ENCODE measurements around the gene CTNNBL1.
A peak's percentile ranks its signal among the peaks of the same experiment; 100 is the strongest.
"Not testable (repeated sequence)": the region's sequence is repeated elsewhere in the genome, so short reads cannot be mapped to it uniquely, and the experiment has no call there.

Gene CTNNBL1

DNA sequence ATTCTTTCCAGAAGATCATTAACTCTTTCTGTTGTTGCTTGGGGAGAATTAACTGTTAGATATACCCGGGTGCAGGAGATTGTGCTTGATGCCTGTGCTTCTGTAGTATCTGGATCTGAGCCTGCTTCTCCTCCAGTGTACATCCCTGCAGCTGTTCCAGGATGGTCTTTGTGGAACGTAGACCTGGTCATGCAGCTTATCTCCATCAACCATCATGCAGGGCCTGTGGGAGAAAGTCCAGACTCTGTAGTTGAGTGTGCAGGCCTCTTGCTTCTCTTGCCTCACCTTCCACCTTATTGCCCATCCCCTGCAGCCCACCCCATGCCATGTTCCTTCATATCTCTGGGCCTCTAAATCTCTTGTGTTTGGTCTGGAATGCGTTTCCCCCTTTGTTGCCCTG is 133.8 kb downstream of the CTNNBL1 start:
- DNase-seq: no peak

DNA sequence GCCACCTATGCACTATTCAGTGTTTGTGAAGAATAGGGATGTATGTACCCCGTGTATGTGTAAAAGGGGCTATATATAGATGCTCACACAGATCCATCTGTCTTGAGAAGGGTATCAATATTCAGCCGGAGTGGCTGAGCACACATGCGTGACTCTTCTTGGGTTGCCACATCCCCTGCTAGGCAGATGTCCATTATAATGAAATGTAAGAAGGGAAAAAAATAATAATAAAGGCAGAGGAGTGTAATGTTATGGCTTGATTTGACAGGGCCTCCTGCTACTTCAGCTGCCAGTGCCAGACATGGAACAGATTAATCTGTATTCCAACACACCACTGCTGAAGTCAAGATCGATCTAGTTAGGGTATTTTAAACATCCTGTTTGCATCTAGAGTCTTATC is 134.9 kb downstream of the CTNNBL1 start:
- no peak for DNase-seq

DNA sequence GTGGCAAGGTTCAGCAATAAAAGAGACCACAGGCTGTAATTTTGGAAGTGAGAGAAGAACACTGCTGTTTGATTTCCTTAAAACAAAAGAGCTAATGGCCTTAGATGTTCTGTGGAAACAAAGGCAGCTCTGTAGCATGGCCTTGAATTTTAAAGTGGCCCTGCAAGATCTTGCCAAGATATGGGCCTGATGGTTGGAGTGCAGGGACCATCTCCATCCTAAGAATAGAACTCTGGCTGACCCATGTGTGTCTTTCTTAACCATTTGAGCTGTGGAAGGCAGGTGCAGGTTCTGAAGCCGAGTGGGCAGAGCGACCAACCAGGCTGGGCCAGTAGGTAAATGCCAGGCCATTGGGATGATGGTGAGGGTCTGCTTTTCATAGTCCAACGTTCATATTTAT is 135.3 kb downstream of the CTNNBL1 start:
- no peak for DNase-seq

DNA sequence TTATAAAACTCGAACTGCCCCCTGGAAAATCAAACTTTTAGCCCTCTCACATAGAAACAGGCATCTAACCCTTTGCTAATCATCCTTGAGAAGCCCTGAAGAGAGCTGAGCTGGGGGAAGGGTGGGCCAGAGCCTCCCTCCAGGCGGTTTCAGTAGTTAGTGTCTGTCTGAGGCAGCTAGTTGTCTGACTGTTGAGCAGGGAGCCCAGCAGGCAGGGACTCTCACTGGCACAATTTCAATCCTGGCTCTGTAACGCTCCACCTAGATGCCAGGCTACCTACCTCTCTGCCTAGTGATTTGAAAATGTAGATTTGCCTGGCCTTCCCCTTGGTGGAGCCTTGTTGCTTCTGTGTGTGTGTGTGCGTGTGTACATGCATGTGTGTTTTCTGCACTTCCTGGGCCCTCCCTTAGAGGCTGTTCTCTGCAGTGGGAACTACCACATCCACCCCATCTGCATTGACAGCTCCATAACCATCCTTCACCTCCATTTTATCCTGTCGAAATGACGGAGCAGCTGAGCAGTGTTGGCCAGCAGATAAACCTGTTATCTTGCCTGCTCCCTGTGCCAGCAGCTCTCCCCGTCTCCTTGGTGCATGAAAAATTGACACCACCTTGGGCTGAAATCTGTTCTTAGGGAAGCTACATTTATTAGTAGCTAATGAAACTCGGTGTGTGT is 139.5 kb downstream of the CTNNBL1 start:
- DNase-seq: no peak

DNA sequence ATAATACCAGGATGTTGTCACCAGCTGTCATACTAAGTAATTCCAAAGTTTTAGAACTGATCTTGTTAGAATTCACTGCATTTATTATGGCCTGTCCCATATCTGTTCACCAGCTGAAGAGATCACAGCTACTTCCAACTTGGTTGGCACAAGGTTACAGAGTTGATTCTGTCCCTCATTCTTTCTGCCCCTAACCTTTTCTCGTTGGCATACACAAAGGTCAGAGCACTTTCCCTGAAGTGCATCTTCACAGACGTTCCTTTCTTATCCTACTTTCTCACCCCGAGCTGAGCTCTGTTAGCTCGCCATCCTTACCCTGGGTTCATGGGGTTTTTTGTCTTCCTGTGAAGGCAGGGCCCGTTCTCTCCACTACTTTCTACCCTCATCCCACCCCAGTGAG is 143.1 kb downstream of the CTNNBL1 start:
- no peak for DNase-seq

DNA sequence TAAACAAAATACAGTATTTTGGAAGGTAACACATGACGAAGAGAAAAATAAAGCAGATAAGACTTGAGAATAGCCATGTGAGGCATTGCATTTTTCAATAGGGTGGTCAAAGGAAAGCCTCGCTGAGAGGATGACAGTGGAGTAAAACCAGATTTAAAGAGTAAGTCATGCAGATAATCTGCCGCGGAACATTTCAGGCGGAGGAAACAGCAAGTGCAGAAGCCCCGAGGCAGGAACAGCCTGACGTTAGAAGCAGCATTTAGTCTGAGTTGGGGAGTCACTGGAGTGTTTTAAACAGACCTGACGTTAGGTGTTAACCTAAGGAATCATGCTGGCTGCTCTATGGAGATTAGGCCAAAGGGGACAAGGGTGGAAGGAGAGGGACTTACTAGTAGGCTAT is 144.1 kb downstream of the CTNNBL1 start:
- DNase-seq: no peak

DNA sequence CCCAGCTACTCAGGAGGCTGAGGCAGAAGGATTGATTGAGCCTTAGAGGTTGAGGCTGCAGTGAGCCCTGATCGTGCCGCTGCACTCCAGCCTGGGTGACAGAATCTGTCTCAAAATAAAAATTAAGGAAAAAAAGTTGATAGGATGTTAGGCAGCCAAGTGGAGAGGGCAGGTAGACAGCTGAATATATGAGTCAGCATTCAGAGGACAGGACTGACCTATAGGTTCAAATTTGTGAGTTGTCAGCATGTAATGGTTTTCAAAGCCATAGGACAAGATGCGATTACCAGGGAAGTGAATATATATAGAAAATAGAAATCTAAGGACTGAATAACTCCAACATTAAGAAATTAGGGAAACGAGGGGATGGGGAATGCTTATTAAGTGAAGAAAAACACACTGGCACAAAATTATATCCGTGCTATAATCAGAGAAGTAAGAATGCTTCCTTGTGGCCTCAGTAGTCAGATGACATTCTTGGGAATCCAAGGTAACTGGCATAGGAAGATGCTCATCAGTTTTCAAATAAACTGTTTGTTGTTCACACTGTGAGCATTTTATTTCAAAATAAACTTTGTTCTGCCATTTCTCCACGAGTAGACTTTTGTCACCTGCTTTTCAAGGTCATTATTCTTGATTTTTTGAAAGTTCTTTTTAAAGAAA is 145.1 kb downstream of the CTNNBL1 start:
- no peak for DNase-seq

DNA sequence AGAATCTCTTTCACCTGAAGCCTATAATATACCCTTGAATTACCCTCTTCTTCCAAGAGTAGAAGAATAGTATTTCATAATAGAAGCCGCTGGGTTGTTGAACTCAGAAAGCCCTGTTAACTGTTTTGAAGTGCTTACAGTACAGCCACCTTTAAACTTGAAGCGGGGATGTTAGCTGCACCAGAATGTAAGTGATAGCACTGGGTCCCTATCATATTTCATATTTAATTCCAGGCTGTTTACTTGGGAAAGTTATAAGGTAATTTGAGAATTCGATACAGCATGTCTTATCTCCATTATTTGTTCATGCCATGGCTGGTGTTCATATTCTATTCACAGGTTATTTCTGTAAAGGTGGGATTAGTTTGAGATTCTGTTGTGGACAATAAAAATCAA is 145.6 kb downstream of the CTNNBL1 start:
- no peak for DNase-seq

DNA sequence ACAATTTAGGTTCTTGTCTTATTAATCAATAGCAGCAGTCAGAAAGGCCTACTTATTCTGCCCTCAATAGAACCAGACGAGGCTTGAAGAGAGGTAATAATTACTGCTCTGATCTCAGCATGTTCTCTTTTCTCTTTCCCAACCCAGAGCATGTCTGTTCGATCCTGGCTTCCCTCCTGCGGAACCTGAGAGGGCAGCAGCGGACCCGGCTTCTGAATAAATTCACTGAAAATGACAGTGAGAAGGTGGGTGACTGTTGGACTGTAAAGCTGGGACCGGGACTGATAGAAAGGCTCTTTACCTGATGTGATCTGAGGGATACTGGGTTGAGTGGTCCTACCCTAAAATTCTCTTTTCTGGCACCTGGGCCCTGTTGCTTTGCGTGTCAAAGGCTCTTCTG is 146.1 kb downstream of the CTNNBL1 start:
- no peak for DNase-seq

DNA sequence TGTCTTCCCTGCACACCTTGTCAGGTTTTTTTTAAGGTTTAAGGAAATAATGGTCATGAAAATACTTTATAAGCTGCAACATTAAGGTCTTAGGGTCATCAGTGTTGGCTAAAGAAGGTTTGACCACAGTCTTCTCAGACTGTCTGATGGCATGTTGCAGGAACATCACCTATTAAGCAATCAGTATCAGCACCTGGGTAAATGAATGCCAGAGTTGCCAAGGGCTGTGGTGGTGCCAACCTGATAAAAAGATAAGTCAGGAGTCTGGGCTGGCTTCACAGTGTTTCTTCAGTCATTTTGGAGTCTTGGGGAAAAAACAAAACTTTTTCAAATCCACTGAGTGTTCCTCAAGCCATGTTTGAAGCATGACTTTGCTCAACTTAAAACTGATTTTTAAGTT is 147.6 kb downstream of the CTNNBL1 start:
- DNase-seq: no peak

DNA sequence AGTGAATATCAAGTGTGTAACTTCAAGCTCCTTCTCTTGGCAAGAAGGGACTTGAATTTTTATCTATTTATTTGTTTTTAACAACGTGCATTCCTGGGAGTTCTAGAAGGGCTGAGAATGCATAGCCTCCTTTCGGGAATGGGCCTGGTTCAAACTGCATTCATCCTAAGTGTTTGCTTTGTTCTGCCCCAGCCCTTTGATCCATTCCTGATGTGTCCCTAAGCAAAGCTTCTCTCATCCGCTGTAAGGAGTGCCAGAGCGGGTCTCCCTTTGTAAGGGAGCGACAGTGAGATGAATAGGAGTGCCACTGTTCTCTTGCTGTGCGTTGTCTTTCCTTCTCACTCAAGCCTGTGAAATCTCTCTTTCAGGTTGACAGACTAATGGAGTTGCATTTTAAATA is 148.1 kb downstream of the CTNNBL1 start:
- DNase-seq: no peak

DNA sequence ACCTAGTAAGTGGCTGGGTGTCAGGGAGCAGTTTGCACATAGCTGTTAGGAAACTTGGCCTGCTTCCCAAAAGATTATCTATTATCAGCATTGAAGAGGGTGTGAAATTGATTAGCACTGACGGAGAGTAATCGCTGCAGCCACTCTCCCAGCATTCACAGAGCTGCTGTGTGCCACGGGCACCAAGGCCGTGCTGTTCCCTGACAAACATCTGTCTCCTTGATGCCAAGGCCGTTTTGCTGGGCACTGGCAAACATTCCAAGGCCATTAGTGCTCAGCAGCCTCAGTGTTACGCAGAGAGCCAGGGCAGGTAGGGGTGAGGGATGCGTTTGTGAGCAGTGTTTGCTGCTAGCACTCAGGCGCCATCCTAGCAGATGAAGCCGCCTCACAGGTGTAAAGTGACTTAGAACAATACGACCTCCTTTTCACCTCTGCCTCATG is 151.4 kb downstream of the CTNNBL1 start:
- no peak for DNase-seq

DNA sequence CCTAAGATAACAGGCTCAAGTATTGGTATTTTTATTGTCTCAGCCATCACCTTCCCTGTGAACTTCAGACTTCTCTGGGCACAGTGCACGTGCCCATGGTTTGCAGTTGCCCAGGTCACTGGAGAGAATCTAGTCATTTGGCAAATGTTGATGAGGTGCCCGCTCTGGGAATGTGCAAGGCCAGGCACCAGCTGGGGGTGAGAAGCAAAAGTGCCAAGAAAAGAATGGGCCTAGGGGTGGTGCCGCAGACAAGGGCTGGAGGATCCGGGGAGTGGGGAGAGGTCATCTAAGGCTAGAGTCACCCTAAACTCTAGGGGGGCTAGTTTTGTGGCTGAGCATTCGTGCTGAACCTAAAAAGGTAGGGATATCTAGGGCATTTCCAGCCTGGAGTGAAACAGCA is 152.0 kb downstream of the CTNNBL1 start:
- no peak for DNase-seq

DNA sequence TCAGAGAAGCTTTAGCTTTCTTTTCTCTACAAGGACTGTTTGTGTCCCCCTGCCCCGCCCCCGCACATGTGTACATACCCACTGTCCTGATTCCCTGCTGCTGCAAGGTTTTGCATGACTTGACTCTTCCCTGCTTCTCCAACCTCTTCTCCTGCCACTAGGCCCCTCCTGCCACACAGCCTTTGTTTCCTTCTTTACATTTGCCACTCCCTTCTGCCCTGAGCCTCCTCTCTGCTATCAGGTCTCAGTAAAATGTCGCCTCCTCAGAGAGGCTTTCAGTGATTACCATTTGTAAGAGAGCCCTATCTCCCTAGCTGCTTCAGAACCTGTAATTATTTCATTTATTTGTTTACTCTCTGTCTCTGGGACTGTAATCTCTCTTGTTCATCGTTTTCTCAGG is 152.7 kb downstream of the CTNNBL1 start:
- no peak for DNase-seq

DNA sequence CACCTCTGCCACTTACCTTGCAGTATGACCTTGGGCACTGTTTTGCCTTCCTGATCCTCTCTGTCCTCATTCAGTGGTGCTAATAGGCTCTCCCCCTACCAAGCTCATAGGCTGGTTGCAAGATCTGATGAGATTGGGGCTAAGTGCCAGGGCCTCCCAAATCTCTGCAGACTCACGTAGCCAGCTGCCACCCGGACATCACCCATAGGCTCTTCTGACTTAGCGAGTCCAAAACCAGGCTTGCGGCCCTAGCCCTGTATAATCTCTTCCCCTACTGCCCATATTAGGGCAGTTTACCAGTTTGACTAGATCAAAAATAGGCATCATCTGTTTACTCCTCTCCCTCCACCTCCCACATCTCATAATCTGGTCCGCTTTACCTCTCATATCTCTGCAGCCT is 154.9 kb downstream of the CTNNBL1 start:
- DNase-seq: no peak

DNA sequence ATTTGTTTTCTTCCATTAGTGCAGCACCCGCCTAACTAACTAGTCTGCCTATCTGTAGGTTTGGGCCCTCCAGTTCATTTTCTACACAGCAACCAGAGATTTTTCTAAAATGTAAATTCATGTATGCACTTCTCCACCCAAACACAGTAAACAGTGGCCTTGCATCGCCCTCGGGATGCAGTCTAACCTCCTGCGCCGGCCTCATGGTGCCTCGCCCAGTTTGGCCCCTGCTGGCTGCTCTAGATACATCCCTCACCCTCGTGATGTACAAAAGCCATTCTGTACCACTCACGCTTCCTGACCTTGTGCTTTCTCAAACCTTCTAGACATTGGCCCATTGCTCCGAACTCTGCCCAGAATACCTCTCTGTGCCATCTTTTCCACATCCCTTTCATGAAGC is 155.3 kb downstream of the CTNNBL1 start:
- DNase-seq: no peak

DNA sequence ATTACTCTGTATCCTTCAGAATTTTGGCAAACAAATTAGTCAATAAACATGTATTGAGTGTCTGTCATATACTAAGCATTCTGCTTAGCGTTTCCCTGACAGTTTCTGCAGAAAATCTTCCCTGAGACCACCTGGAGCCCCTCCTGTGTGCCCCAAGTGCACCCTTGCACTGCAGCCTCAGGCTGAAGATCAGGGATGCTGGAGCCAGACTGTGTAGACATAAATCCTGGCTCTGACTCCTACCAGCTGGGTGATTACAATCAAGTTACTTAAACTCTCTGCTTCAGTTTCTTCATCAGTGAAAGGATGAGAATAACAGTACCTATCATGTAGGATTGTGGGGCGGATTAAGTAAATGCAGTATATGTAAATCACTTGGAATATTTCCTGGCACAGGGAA is 155.7 kb downstream of the CTNNBL1 start:
- DNase-seq: no peak

DNA sequence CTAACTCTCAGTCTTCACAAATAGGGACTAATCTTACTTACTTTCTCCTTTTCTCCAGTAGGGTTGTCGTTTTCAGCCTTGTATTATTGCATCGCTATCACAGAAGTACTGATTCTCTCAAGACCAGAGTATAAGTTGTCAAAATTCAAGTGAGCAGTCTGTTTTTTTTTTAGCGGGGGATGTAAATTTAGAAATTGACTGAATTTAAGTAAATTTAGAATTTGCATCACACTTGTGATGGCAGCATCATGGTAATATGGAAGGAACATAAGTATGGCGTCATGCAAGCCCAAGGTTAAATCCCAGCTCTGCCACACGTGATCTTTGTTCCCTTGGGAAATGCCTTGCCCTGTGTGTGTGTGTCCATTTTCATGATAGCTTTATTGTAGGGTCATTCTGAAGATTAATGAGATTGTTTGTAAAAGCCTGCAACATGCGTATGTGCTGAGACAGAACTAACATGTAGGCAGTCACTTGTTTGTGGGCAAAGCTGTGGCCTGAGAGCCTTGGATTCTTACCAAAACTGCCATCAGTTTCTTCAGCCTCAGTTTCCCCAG is 156.3 kb downstream of the CTNNBL1 start:
- DNase-seq: no peak

DNA sequence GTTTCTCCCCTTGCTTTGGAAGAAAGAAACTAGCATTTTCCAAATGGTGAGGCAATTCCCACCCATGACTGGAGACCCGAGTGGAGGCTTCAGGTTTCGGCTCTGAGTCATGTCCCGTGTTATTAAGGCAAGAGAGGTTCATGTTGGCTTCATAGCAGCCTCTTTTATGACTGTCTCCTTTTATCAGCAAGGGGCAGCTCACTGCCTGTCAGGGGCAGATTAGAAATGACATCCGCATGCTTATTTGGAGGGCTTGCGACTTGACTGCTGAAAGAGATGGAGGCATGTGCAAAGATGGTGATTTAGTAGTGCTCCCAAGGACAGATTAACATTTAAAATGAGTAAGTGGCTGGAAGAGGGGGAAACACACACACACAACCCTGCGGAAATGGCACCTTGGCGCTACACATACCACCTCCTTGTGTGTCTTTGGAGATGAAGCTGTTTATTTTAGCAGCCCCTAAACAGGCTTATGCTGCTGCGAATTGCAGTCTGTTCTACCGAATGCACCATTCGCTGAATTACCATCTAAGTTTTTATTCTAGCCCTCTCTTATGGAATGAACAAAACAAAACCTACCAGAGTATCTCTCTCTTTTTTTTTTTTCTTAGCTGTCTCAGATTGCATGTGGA is 157.0 kb downstream of the CTNNBL1 start:
- DNase-seq: peak; percentile 10

DNA sequence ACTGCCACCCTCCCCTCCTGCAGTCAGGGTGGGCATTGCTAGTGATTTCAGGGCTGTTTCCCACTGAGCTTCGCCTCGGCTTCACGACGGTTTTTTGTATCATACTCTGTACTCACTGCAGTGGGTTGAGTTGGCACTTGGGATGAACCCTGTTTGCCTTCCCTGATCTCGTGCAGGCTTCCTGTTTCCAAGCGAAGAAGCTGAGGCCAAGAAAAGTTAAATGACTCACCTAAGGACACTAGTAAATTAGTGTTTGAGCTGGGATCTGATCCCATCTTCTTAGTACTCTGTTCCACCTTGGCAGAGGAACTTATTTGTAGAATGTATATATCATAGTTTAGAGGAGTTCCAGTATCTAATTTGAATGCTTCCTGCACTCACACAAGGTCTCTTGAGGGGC is 158.8 kb downstream of the CTNNBL1 start:
- no peak for DNase-seq

DNA sequence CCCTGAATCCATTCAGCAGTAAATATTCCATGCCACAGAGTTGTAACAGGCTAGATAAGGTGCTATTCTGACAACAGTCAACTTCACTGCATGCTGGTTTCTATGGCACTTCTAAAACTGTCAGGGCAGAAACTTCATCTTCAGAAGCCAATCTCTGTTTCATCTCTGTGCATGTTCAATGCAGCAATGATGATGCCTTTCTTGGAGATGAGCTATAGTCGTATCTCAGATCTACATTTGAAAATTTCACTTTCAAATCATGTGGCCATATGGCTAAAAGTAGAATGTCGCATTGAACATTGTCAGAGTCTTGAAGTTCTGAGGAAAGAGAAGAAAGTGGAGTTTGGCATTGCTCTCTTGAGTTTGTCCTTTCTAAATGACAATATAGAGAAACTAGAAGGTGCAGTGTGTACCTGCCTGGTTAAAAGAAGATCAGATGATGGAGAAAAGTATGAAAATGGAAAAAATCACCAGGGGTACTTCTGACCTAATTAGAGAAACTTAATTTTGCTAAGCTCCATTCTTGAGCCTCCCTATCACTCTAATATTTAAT is 160.1 kb downstream of the CTNNBL1 start:
- DNase-seq: no peak

DNA sequence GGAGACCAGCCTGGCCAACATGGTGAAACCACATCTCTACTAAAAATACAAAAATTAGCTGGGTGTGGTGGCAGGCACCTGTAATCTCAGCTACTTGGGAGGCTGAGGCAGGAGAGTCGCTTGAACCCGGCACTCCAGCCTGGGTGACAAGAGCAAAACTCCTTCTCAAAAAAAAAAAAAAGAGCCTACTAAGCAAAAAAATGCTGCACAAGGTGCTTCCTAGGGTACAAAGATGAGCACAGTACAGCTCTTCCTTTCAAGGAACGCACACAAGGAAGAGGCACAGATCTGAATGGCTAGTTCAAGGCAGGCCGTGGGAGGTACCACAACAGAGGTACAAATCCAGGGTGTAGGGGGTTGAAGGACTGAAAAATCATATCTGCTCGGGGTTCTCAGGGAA is 162.2 kb downstream of the CTNNBL1 start:
- not testable (repeated sequence) for DNase-seq

DNA sequence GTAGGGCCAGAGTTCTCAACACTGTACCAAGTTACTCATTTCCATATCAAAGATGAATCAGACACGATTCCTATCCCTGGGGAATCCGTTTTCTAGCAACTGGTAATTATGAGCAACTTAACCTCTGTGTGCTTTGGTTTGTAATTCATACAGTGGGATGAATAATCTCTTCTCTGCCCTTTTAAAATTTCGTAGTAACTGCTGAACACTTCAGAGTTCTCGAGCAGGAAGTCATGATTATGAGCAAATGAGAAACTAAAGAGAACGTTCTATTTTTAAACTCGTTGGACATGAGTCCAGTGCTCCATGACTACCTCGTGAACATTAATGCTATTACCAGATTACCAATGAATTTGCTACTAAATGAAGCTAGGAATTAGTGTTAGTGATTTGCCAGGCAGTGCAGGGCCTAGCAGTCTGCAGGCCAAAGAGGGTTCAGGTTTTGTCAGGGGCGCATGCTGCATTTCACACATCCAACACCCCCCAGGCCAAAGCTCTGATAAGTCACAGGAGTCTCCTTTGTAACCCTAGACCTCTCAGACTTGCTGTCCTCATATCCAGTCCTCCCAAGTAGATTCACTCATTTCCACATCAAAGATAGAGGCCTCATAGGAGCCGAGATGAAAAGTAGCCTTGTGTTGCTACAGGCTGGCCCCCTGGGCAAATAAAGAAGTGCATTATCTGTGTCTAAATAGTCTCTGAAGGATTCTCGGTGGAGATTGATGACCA is 163.3 kb downstream of the CTNNBL1 start:
- DNase-seq: peak; percentile 85

Data from fibroblast of skin of right biceps (primary cell).